Measurements from ENCODE around the gene ADO. TPM values are rescaled to one million over a fixed set of nuclear protein-coding genes. Genes with fewer than 3 reads are reported as not detected.

Gene ADO
- total RNA-seq, 5 donors from 2014 or later (not counting 1 experiment from before 2014, with no cell fraction given), result 10.5 to 17.5 (median 15.6) TPM

DNA sequence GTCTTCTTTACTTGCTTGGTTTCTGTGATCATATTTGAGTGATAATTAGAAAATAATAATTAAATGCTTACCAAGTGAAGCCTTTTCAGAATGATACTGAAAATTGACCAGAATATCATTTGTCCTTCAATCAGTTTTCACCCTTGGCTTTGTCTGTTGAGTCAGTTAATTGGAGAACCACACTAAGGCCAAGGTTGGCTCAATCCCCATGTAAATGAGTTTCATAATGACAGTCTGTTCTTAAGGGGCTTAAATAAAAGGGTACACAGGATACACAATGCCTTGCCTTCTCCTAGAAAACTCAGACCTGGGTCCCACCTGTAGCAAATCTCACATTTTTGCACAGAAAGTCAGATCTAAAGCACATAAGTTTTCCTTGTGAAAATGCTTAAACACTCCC is 42.9 kb downstream of the ADO start:
- H3K4me1 Mint-ChIP-seq, result peaks cover 9 to 12% (median 12%) of the 10 kb centered on the region in 3 donors
- POLR2A ChIA-PET, result no interaction called here
- H3K27ac Mint-ChIP-seq, result no peak overlapping the region
- no peak overlapping the region for H3K4me3 ChIP-seq (ENCODE audit: control insufficient read depth in 1 of 2, extremely low read depth in 1 of 2, low read length in 1 of 2)
- ATAC-seq (replicated peaks in 1 of 4) (no peak), DNase-seq (no peak)
- peaks cover 2% of the 10 kb centered on the region for H3K9me3 ChIP-seq
- CTCF ChIA-PET, result no interaction called here
- H3K36me3 Mint-ChIP-seq, result no peaks in the 10 kb centered on the region
- H3K4me3 Mint-ChIP-seq, result no peak overlapping the region
- peaks cover 0 to 22% (median 14%) of the 10 kb centered on the region in 3 donors for H3K9me3 Mint-ChIP-seq
- peaks cover 0 to under 1% of the 10 kb centered on the region in 2 experiments for H3K4me1 ChIP-seq (ENCODE audit: control insufficient read depth in 1 of 2, extremely low read depth in 1 of 2, insufficient read depth in 2 of 2, low read length in 2 of 2)
- H3K27me3 Mint-ChIP-seq, result peaks cover 2 to 3% of the 10 kb centered on the region in 2 donors
- H3K36me3 ChIP-seq (ENCODE audit: control insufficient read depth in 2 of 2, extremely low read depth in 1 of 2, insufficient read depth in 1 of 2, low read length in 1 of 2), result no peaks in the 10 kb centered on the region
- H3K27me3 ChIP-seq (replicated peaks in 1 of 2; ENCODE audit: control insufficient read depth in 2 of 2, extremely low read depth in 1 of 2, insufficient read depth in 2 of 2, low read length in 1 of 2), result no peaks in the 10 kb centered on the region
- H3K27ac ChIP-seq (ENCODE audit: low read length), result no peak overlapping the region

- 100% methylated on average over 1 of the region's 3 CpGs for WGBS (ENCODE audit: insufficient coverage)
- no peaks in the 10 kb centered on the region for H3K36me3 Mint-ChIP-seq
These were observed 46.1 kb downstream of the ADO start for GRCh38 chr10:62850646-62851045.

DNA sequence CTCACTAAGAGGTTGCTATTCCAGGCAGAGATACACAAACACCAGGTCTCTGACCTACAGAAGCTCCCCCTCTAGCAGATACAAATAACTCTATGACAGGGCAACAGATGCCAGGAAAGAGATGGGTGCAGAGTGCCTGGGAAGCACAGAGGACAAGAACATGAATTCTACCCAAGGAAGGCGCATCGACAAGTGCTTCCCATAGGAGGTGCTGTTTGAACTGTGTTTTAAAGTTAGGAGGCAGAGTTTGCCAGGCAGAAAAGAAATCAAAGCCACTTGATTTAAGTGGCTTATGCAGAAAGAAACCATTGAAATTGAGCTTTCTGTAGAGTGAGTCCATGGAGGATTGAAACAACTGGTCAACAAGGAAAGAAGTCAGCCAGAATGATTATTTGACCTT is 46.9 kb downstream of the ADO start:
- no peaks in the 10 kb centered on the region for H3K36me3 Mint-ChIP-seq
- WGBS (ENCODE audit: insufficient coverage), result 100% methylated on average over 2 of the region's 2 CpGs
- no peak overlapping the region for H3K27ac Mint-ChIP-seq
- Histone ChIP-seq H3K36me3 (ENCODE audit: control insufficient read depth in 2 of 2, extremely low read depth in 1 of 2, insufficient read depth in 1 of 2, low read length in 1 of 2) (no peaks in the 10 kb centered on the region), H3K27me3 (replicated peaks in 1 of 2; ENCODE audit: control insufficient read depth in 2 of 2, extremely low read depth in 1 of 2, insufficient read depth in 2 of 2, low read length in 1 of 2) (no peaks in the 10 kb centered on the region), H3K4me1 (ENCODE audit: control insufficient read depth in 1 of 2, extremely low read depth in 1 of 2, insufficient read depth in 2 of 2, low read length in 2 of 2) (peaks cover 0 to 13% of the 10 kb centered on the region in 2 experiments), H3K9me3 (peaks cover 2% of the 10 kb centered on the region), H3K27ac (ENCODE audit: low read length) (no peak overlapping the region), H3K4me3 (ENCODE audit: control insufficient read depth in 1 of 2, extremely low read depth in 1 of 2, low read length in 1 of 2) (no peak overlapping the region)
- ATAC-seq (replicated peaks in 1 of 4), result no peak
- peaks cover 3 to 7% of the 10 kb centered on the region in 2 donors for H3K27me3 Mint-ChIP-seq
- POLR2A ChIA-PET, result no interaction called here
- DNase-seq, result peak in 1 of 35 experiments; percentile 27
- H3K4me3 Mint-ChIP-seq, result no peak overlapping the region
- peaks cover 0 to 22% (median 14%) of the 10 kb centered on the region in 3 donors for H3K9me3 Mint-ChIP-seq
- CTCF ChIA-PET, result interaction anchor here (0.7 kb wide), 2 partner anchors 322 to 588 kb away, joined by 3 read pairs; no protein-coding TSS in a partner anchor
- peaks cover 17 to 41% (median 30%) of the 10 kb centered on the region in 3 donors for H3K4me1 Mint-ChIP-seq

More at GRCh38 chr10:62850646-62851045, 46.1 kb downstream of the ADO start:
- H3K27me3 Mint-ChIP-seq, result peaks cover 3 to 6% of the 10 kb centered on the region in 2 donors
- DNase-seq (no peak), ATAC-seq (replicated peaks in 1 of 4) (no peak)
- H3K27me3 ChIP-seq (replicated peaks in 1 of 2; ENCODE audit: control insufficient read depth in 2 of 2, extremely low read depth in 1 of 2, insufficient read depth in 2 of 2, low read length in 1 of 2), result no peaks in the 10 kb centered on the region
- ChIA-PET CTCF (no interaction called here), POLR2A (no interaction called here)
- no peak overlapping the region for H3K27ac Mint-ChIP-seq
- H3K4me3 ChIP-seq (ENCODE audit: control insufficient read depth in 1 of 2, extremely low read depth in 1 of 2, low read length in 1 of 2), result no peak overlapping the region
- H3K9me3 ChIP-seq, result peaks cover 2% of the 10 kb centered on the region
- peaks cover 0 to 22% (median 14%) of the 10 kb centered on the region in 3 donors for H3K9me3 Mint-ChIP-seq
- peaks cover 14 to 33% (median 22%) of the 10 kb centered on the region in 3 donors for H3K4me1 Mint-ChIP-seq
- no peak overlapping the region for H3K27ac ChIP-seq (ENCODE audit: low read length)
- peaks cover 0 to 13% of the 10 kb centered on the region in 2 experiments for H3K4me1 ChIP-seq (ENCODE audit: control insufficient read depth in 1 of 2, extremely low read depth in 1 of 2, insufficient read depth in 2 of 2, low read length in 2 of 2)
- no peaks in the 10 kb centered on the region for H3K36me3 ChIP-seq (ENCODE audit: control insufficient read depth in 2 of 2, extremely low read depth in 1 of 2, insufficient read depth in 1 of 2, low read length in 1 of 2)
- no peak overlapping the region for H3K4me3 Mint-ChIP-seq

DNA sequence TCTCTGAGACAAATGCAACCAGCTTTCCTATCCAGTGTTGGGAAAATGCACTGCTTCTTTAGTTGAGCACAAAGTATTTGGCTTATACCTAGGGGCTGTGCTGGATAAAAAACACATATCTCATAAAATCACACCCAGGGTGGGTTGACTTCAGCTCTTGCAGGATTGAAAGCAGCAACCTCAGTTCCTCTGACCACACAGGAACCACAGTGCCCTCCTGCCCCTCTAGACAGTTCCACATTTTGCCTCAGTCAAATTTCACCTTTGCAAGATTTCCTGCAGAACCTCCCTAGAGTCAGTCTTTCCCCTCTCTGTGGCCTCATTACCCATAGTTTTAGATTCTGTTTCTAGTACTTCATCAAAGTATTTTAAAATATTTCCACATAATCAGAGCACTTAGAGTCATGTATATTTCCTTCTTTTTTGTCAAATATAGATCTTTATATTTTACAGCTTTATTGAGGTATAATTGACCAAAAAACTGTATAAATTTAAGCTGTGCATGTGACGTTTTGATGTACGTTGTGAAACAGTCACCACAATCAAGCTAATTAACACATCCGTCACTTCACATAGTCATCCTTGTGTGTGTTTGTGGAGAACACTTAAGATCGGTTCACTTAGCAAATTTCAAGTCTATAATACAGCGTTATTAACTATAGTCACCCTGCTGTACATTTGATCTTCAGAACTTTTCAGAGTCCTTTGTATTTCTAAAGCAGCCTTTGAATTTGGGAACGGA is 48.6 kb downstream of the ADO start:
- Mint-ChIP-seq H3K27me3 (peaks cover 3 to 7% of the 10 kb centered on the region in 2 donors), H3K4me3 (no peak overlapping the region), H3K27ac (no peak overlapping the region), H3K9me3 (peaks cover 0 to 7% (median 5%) of the 10 kb centered on the region in 3 donors), H3K4me1 (peaks cover 17 to 48% (median 32%) of the 10 kb centered on the region in 3 donors), H3K36me3 (no peaks in the 10 kb centered on the region)
- DNase-seq (peak in 7 of 35 experiments; percentile 7 to 44 (median 17)), ATAC-seq (replicated peaks in 1 of 4) (peak; percentile 36 to 48 (median 41))
- ChIA-PET POLR2A (interaction anchor here (0.5 to 0.6 kb wide), 2 partner anchors 213 to 325 kb away, joined by 3 to 4 read pairs; no protein-coding TSS in a partner anchor), CTCF (interaction anchor here (0.6 to 1.7 kb wide), 5 partner anchors 11 to 623 kb away, joined by 3 to 5 read pairs (median 4); no protein-coding TSS in a partner anchor)
- Histone ChIP-seq H3K4me3 (ENCODE audit: control insufficient read depth in 1 of 2, extremely low read depth in 1 of 2, low read length in 1 of 2) (peak overlapping the region in 1 of 2 donors; percentile 3), H3K4me1 (ENCODE audit: control insufficient read depth in 1 of 2, extremely low read depth in 1 of 2, insufficient read depth in 2 of 2, low read length in 2 of 2) (peaks cover 0 to 13% of the 10 kb centered on the region in 2 experiments), H3K36me3 (ENCODE audit: control insufficient read depth in 2 of 2, extremely low read depth in 1 of 2, insufficient read depth in 1 of 2, low read length in 1 of 2) (no peaks in the 10 kb centered on the region), H3K27ac (ENCODE audit: low read length) (peak overlapping the region; percentile 50), H3K27me3 (replicated peaks in 1 of 2; ENCODE audit: control insufficient read depth in 2 of 2, extremely low read depth in 1 of 2, insufficient read depth in 2 of 2, low read length in 1 of 2) (no peaks in the 10 kb centered on the region), H3K9me3 (no peaks in the 10 kb centered on the region)
- WGBS (ENCODE audit: insufficient coverage), result 11% methylated on average over 1 of the region's 6 CpGs

DNA sequence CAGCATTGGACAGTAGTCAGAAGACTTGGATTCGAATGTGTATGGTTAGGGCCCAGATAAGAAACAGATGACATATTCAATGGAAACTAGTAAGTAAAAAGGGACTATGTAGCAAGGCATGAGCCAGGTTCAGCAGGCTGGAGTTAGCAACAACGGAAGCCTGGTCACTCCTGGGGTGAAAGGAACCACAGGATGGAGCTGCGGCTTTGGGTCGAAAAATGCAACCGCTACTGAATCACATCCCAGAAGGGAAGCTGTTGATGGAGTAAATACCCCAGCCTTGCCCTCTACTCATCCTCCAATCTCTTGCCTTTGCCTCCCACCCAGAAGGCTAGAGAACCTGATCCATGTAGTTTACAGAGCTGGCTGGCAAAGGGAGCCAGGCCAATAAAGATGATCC is 49.2 kb downstream of the ADO start:
- ChIA-PET POLR2A (no interaction called here), CTCF (interaction anchor here in 1 of 2 donors (0.7 to 1.7 kb wide), 2 partner anchors 211 to 304 kb away, joined by 5 to 7 read pairs; no protein-coding TSS in a partner anchor)
- peaks cover 0 to 13% of the 10 kb centered on the region in 2 experiments for H3K4me1 ChIP-seq (ENCODE audit: control insufficient read depth in 1 of 2, extremely low read depth in 1 of 2, insufficient read depth in 2 of 2, low read length in 2 of 2)
- 21% methylated on average over 2 of the region's 5 CpGs for WGBS (ENCODE audit: insufficient coverage)
- no peaks in the 10 kb centered on the region for H3K36me3 ChIP-seq (ENCODE audit: control insufficient read depth in 2 of 2, extremely low read depth in 1 of 2, insufficient read depth in 1 of 2, low read length in 1 of 2)
- Mint-ChIP-seq H3K4me1 (peaks cover 17 to 48% (median 32%) of the 10 kb centered on the region in 3 donors), H3K9me3 (peaks cover 0 to under 1% (median 0%) of the 10 kb centered on the region in 3 donors), H3K4me3 (no peak overlapping the region), H3K27ac (peak overlapping the region in 1 of 2 donors; percentile 2), H3K27me3 (peaks cover 3 to 7% of the 10 kb centered on the region in 2 donors), H3K36me3 (no peaks in the 10 kb centered on the region)
- no peaks in the 10 kb centered on the region for H3K27me3 ChIP-seq (replicated peaks in 1 of 2; ENCODE audit: control insufficient read depth in 2 of 2, extremely low read depth in 1 of 2, insufficient read depth in 2 of 2, low read length in 1 of 2)
- H3K9me3 ChIP-seq, result no peaks in the 10 kb centered on the region
- DNase-seq, result peak in 6 of 35 experiments; percentile 1 to 31 (median 6)
- peak overlapping the region; percentile 50 for H3K27ac ChIP-seq (ENCODE audit: low read length)
- ATAC-seq (replicated peaks in 1 of 4), result peak in 2 of 4 experiments; percentile 20 to 35
- H3K4me3 ChIP-seq (ENCODE audit: control insufficient read depth in 1 of 2, extremely low read depth in 1 of 2, low read length in 1 of 2), result peak overlapping the region in 1 of 2 donors; percentile 3

DNA sequence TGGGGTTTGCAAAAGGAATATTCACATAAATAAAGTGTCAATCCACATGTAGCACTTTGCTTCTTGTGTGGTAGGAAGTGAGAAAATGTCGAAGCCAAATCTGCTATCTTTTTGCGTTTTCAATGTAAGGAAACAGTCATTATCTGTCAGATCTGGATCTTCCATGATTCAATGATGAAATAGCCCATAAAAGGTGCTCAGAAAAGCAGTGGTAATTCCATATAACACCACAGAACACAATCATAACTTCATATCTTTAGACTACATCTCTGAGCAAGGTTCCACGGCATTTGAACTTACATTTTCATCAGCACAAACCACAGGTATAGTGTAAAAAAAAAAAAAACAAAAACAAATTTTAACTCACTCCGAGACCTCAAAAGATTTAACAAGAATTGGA is 51.5 kb downstream of the ADO start:
- Histone ChIP-seq H3K4me1 (ENCODE audit: control insufficient read depth in 1 of 2, extremely low read depth in 1 of 2, insufficient read depth in 2 of 2, low read length in 2 of 2) (peaks cover 0 to 16% of the 10 kb centered on the region in 2 experiments), H3K4me3 (ENCODE audit: control insufficient read depth in 1 of 2, extremely low read depth in 1 of 2, low read length in 1 of 2) (no peak overlapping the region), H3K27me3 (replicated peaks in 1 of 2; ENCODE audit: control insufficient read depth in 2 of 2, extremely low read depth in 1 of 2, insufficient read depth in 2 of 2, low read length in 1 of 2) (no peaks in the 10 kb centered on the region), H3K27ac (ENCODE audit: low read length) (no peak overlapping the region), H3K36me3 (ENCODE audit: control insufficient read depth in 2 of 2, extremely low read depth in 1 of 2, insufficient read depth in 1 of 2, low read length in 1 of 2) (no peaks in the 10 kb centered on the region), H3K9me3 (no peaks in the 10 kb centered on the region)
- WGBS (ENCODE audit: insufficient coverage), result no CpG with 5 or more reads among the region's 4 CpGs
- Mint-ChIP-seq H3K4me1 (peaks cover 20 to 50% (median 36%) of the 10 kb centered on the region in 3 donors), H3K27ac (no peak overlapping the region), H3K9me3 (no peaks in the 10 kb centered on the region), H3K27me3 (peaks cover 3 to 7% of the 10 kb centered on the region in 2 donors), H3K4me3 (no peak overlapping the region), H3K36me3 (no peaks in the 10 kb centered on the region)
- peak in 2 of 4 experiments; percentile 32 to 60 for ATAC-seq (replicated peaks in 1 of 4)
- CTCF ChIA-PET, result no interaction called here
- DNase-seq, result peak in 1 of 35 experiments; percentile 52
- POLR2A ChIA-PET, result no interaction called here
